Fibroblast of mammary gland (primary cell): Measurements from ENCODE around the gene NPTX1.

Source experiments
- DNase-seq: peaks from one replicate; pipeline ENCODE4 v3.0.0-alpha.2; 2010; ENCODE audit warnings: low read depth
- H3K4me3 ChIP-seq: 2 replicates; pipeline ENCODE4 v1.5.1; 2011; ENCODE audit warnings: low read depth, mild to moderate bottlenecking, low read length, moderate library complexity; ENCODE audit not compliant: control insufficient read depth
- TF ChIP-seq, protein P1 (sequence below): conservative IDR thresholded peaks from 2 replicates; pipeline ENCODE4 v1.5.1; 2011; ENCODE audit warnings: low read depth, low read length, inconsistent platforms; ENCODE audit not compliant: control insufficient read depth, insufficient read depth

NPTX1 gene

DNA sequence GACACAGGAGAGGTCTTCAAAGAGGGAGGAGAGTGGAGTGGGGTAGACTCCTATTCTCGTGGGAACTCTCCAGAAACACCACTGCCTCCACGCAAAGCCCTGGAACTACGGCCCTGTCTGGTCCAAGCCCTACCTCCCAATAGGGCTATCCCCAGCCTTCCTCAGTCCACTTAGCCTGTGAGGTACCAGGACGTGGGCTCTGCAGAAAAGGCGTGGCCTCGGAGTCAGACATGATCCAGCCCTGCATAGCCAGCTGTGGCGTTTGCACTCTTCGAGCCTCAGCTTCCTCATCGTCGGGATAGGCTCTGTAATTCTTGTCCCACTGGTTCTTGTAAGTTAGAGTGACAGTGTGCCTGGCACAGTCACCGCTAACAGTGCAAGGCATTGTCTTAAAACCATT lies 47.6 kb downstream of the NPTX1 start:
- no peak for DNase-seq
- TF ChIP-seq, protein P1, sequence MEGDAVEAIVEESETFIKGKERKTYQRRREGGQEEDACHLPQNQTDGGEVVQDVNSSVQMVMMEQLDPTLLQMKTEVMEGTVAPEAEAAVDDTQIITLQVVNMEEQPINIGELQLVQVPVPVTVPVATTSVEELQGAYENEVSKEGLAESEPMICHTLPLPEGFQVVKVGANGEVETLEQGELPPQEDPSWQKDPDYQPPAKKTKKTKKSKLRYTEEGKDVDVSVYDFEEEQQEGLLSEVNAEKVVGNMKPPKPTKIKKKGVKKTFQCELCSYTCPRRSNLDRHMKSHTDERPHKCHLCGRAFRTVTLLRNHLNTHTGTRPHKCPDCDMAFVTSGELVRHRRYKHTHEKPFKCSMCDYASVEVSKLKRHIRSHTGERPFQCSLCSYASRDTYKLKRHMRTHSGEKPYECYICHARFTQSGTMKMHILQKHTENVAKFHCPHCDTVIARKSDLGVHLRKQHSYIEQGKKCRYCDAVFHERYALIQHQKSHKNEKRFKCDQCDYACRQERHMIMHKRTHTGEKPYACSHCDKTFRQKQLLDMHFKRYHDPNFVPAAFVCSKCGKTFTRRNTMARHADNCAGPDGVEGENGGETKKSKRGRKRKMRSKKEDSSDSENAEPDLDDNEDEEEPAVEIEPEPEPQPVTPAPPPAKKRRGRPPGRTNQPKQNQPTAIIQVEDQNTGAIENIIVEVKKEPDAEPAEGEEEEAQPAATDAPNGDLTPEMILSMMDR = no peak
- no peak overlapping the region for H3K4me3 ChIP-seq

DNA sequence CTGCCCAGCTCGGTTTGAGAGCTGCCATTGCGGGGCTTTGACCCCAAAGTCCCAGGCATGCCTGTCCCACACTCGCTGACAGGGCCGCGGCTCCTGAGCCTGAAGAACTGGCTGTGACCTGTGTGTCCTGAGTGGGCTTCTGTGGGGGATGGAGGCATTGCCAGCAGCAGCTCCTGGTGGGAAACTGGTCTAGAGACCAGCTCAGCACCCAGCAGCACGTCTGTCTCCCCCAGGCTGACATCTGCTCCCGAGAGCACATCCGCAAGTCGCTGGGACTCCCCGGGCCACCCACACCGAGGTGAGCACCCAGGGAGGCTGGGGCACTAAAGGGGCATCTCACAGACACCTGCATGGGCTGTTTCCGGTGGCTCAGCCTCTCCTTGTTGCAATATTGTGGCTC lies 48.0 kb downstream of the NPTX1 start:
- no peak overlapping the region for H3K4me3 ChIP-seq
- no peak for DNase-seq
- TF ChIP-seq, protein P1 = no peak

DNA sequence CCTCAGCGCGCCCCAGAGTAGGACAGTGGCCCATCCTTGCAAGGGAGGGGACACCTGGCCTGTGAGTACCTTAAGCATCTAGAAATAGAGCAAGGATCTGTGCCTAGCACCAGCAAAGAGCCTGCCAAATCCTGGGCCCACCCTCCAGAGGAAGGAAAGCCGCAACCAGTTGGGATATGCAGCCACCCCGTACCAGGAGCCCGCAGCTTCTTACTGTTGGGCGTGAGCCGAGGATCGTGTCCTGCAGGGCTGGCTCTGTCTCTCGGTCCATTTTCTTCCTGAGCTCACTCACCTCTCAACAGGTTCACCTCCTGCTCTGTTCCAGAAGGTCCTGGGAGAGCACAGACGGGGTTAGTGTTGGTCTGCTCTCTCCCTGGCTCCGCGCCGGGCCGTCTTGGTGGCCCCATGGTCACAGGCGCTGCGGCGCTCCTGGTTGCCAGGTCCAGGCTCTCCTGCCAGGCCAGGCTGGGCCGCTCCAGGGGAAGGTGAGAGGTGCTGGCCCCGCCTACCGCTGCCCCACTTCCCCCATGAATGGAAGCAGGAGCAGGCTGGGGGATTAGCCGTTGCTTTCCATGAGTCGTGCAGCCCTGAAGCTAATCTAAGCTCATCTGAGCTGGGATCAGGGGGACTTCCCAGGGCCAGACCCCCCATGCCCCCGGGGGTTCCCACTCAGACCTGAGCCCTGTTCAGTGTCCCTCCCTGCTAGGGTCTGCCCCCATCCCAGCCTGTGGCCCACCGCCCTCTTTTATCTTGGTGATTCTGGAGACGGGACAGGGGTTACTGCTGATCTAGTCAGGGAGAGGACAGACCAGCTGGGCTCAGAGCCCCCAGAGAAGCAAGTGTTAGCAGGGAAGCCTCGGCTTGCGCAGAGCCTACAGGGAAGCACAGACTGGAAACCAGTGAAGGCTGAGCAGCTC lies 48.8 kb downstream of the NPTX1 start:
- TF ChIP-seq, protein P1 = no peak
- DNase-seq = no peak
- H3K4me3 ChIP-seq = no peak overlapping the region

DNA sequence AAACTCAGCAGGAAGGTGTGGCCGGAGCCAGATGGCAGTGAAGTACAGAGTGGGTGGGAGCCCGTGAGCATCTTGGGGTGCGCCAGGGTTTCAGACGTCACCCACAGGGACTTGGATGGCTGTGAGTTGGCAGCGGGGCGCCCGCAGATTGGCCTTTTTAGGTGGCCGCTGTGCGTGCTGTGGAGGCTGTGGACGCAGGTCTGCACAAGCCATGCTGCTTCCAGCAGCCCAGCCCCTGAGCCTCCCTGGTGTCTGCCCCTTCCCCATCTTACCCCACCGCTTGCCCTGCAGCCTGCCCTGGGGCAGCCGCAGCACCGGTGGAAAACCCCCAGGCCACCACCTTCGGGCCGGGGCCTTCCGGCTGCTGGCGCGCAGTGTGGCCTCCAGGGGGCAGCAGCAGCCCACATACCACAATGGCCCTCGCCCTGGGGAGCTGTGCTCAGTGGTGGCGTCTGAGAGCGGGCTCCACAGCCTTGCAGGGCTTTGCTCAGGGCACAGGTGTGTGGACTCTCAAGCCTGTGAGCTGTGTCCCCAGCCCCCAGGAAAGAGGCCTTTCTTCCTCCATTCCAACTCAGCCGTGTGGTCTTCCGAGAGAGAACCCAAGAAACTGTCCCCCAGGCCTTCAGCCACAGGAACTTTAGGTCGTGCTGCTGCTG lies 49.6 kb downstream of the NPTX1 start:
- H3K4me3 ChIP-seq = no peak overlapping the region
- TF ChIP-seq, protein P1 = peak; percentile 72
- peak; percentile 44 for DNase-seq

DNA sequence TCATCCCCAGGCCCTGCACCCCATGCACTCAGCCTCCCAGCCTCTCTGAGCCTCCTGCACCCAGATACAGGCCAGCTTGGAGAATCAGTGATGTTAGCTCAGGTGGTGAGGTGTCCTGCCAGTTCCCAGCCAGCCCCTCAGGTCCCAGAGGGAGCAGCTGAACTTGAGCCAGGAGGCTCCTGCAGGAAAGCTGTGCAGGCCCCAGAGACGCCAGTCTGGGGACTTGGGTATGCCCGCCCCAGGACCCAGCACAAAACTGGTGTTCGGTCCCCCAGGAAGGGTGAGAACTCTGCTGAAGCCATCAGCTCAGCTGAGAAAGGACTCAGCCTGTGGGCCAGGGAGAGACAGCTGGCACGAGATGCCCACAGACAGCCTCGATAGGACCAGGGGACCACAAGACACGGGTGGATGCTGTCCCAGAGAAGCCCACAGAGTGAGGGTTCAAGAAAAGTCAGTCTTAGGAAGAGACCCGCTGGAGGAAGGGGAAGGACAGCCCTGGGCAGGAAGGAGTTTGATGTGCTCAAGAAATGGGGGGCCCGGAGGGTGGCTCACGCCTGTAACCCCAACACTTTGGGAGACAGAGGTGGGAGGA lies 50.5 kb downstream of the NPTX1 start:
- TF ChIP-seq, protein P1 = no peak
- H3K4me3 ChIP-seq = no peak overlapping the region
- DNase-seq = no peak

DNA sequence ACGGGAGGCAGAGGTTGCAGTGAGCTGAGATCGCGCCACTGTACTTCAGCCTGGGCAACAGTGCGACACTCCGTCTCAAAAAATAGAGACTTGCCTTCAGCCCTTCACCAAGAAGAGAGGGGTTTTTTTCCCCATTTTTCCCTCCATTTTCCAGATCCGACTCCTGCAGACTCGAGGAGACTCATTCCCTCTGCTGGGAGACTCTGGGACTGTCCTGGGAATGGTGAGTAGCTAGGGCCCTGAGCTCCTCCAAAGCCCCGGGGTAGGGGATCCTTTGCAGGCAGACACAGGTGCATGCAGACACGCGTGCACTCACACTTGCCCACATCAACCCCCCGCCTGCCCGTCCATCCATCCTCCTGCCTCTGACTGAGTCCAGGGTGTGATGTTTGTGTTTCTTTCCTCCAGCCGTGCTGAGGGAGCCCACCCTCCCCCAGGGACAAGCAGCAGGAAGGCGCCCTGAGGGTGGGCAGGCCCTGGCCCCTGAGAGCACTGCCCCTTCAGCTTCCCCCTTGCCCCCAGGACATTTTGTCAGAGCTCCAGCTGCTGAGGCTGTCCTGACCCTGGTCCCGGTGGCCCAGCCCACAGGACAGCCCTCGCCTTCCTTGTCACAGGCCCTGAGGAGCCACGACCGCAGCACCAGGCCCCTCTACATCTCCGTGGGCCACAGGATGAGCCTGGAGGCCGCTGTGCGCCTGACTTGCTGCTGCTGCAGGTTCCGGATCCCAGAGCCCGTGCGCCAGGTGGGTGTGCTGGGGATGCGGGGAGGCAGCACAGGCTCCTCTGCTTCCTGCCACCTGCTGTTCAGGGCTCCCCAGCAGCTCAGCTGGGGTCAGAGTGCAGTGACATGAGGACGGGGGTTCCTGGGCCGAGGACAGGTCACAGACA lies 51.3 kb downstream of the NPTX1 start:
- no peak for DNase-seq
- H3K4me3 ChIP-seq = no peak overlapping the region
- TF ChIP-seq, protein P1 = no peak
